ENCODE data around the gene RIC3. TPM values are rescaled to one million over a fixed set of nuclear protein-coding genes. Genes with fewer than 3 reads are reported as not detected.

The RIC3 gene
- total and polyA plus RNA-seq, 7 donors, result 0.23 to 34.9 (median 14.7) TPM; not detected in 1

DNA sequence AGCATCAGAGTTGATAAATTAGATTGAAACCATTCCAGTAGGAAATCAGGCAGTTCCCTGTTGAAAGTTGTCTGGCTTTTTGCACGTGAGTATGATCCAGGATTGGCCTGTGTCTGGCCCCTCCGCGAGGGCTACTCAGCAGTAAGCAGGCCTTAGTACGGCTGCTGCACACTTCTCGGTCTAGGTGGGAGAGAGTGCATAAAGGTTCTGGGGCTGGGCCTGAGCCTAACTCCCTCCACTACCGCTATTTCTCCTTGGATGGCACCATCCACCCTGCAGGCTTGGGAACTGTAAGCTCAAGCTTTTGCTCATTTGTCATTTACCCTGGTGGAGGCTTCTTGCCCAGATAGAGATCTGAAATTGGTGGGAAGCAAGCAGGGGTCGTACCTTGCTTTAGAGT is 65.9 kb downstream of the RIC3 start:
- intact Hi-C loops (cut with DNase I), result loop anchor here (5.0 kb wide), 1 partner anchor 211 kb away; no protein-coding TSS in a partner anchor
- TF ChIP-seq POLR2AphosphoS5 (IDR thresholded peaks at IDR 0.05) (no peak), EP300 (IDR thresholded peaks at IDR 0.05) (no peak), POLR2A (IDR thresholded peaks at IDR 0.05) (no peak)
- TF ChIP-seq, protein P1, sequence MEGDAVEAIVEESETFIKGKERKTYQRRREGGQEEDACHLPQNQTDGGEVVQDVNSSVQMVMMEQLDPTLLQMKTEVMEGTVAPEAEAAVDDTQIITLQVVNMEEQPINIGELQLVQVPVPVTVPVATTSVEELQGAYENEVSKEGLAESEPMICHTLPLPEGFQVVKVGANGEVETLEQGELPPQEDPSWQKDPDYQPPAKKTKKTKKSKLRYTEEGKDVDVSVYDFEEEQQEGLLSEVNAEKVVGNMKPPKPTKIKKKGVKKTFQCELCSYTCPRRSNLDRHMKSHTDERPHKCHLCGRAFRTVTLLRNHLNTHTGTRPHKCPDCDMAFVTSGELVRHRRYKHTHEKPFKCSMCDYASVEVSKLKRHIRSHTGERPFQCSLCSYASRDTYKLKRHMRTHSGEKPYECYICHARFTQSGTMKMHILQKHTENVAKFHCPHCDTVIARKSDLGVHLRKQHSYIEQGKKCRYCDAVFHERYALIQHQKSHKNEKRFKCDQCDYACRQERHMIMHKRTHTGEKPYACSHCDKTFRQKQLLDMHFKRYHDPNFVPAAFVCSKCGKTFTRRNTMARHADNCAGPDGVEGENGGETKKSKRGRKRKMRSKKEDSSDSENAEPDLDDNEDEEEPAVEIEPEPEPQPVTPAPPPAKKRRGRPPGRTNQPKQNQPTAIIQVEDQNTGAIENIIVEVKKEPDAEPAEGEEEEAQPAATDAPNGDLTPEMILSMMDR (IDR thresholded peaks at IDR 0.05), result no peak
- H3K27me3 ChIP-seq, result no peaks in the 10 kb centered on the region
- no peaks in the 10 kb centered on the region for H3K9me3 ChIP-seq
- WGBS, 2 donors, result 82 to 91% methylated on average over 7 of the region's 7 CpGs
- peaks cover 0 to 87% (median 11%) of the 10 kb centered on the region in 4 donors for H3K36me3 ChIP-seq
- H3K27ac ChIP-seq, result no peak overlapping the region
- H3K4me3 ChIP-seq, result no peak overlapping the region
- DNase-seq, result no peak
- no peaks in the 10 kb centered on the region for H3K4me1 ChIP-seq

- TF ChIP-seq POLR2A (IDR thresholded peaks at IDR 0.05) (no peak), POLR2AphosphoS5 (IDR thresholded peaks at IDR 0.05) (no peak), EP300 (IDR thresholded peaks at IDR 0.05) (no peak)
- TF ChIP-seq, protein P1 (IDR thresholded peaks at IDR 0.05), result no peak
- Histone ChIP-seq H3K4me3 (no peak overlapping the region), H3K27me3 (no peaks in the 10 kb centered on the region), H3K9me3 (no peaks in the 10 kb centered on the region), H3K36me3 (peaks cover 0 to 92% (median 14%) of the 10 kb centered on the region in 4 donors), H3K27ac (no peak overlapping the region), H3K4me1 (no peaks in the 10 kb centered on the region)
- intact Hi-C loops (cut with DNase I), result loop anchor here (5.0 kb wide), 1 partner anchor 210 kb away; no protein-coding TSS in a partner anchor
- no peak for DNase-seq
These were observed 66.4 kb downstream of the RIC3 start for GRCh38 chr11:8102296-8102915.

GRCh38 chr11:8101421-8101820 is 67.4 kb downstream of the RIC3 start:
- no peak overlapping the region for H3K27ac ChIP-seq
- WGBS, 2 donors, result 94 to 97% methylated on average over 11 of the region's 11 CpGs
- TF ChIP-seq POLR2AphosphoS5 (IDR thresholded peaks at IDR 0.05), result no peak
- no peak for TF ChIP-seq EP300 (IDR thresholded peaks at IDR 0.05)
- DNase-seq, result peak; percentile 32
- H3K4me1 ChIP-seq, result no peaks in the 10 kb centered on the region
- H3K9me3 ChIP-seq, result no peaks in the 10 kb centered on the region
- no peaks in the 10 kb centered on the region for H3K27me3 ChIP-seq
- H3K36me3 ChIP-seq, result peaks cover 4 to 92% (median 17%) of the 10 kb centered on the region in 4 donors
- no peak overlapping the region for H3K4me3 ChIP-seq
- intact Hi-C loops (cut with DNase I), result loop anchor here (5.0 kb wide), 1 partner anchor 209 kb away; no protein-coding TSS in a partner anchor

- peaks cover 4 to 84% (median 17%) of the 10 kb centered on the region in 4 donors for H3K36me3 ChIP-seq
- H3K27ac ChIP-seq, result no peak overlapping the region
- H3K4me1 ChIP-seq, result no peaks in the 10 kb centered on the region
- intact Hi-C loops (cut with DNase I), result loop anchor here (5.0 kb wide), 1 partner anchor 208 kb away; no protein-coding TSS in a partner anchor
- TF ChIP-seq POLR2A (IDR thresholded peaks at IDR 0.05) (no peak), POLR2AphosphoS5 (IDR thresholded peaks at IDR 0.05) (no peak), EP300 (IDR thresholded peaks at IDR 0.05) (no peak)
- TF ChIP-seq, protein P1 (IDR thresholded peaks at IDR 0.05), result no peak
- H3K4me3 ChIP-seq, result no peak overlapping the region
- WGBS, 2 donors, result 91 to 94% methylated on average over 8 of the region's 8 CpGs
- no peaks in the 10 kb centered on the region for H3K9me3 ChIP-seq
- no peaks in the 10 kb centered on the region for H3K27me3 ChIP-seq
- DNase-seq, result peak; percentile 50
These were observed 68.2 kb downstream of the RIC3 start for GRCh38 chr11:8100605-8101004.

GRCh38 chr11:8100158-8100557 is 68.7 kb downstream of the RIC3 start:
- Histone ChIP-seq H3K4me1 (no peaks in the 10 kb centered on the region), H3K27me3 (no peaks in the 10 kb centered on the region), H3K4me3 (no peak overlapping the region), H3K9me3 (no peaks in the 10 kb centered on the region), H3K36me3 (peaks cover 4 to 80% (median 17%) of the 10 kb centered on the region in 4 donors), H3K27ac (no peak overlapping the region)
- TF ChIP-seq POLR2AphosphoS5 (IDR thresholded peaks at IDR 0.05) (no peak), EP300 (IDR thresholded peaks at IDR 0.05) (no peak), POLR2A (IDR thresholded peaks at IDR 0.05) (no peak)
- TF ChIP-seq, protein P1 (IDR thresholded peaks at IDR 0.05), result no peak
- intact Hi-C loops (cut with DNase I), result loop anchor here (5.0 kb wide), 1 partner anchor 208 kb away; no protein-coding TSS in a partner anchor
- WGBS, 2 donors, result 81 to 90% methylated on average over 14 of the region's 14 CpGs
- DNase-seq, result peak; percentile 39
